SK-N-MC (cell line): ENCODE data around the gene RABIF.

Experiments
- EZH2 ChIP-seq: fragments of 200-600 bp; sonication (generic); IDR thresholded peaks from one replicate; pipeline ENCODE4 v1.6.1; 2017; ENCODE audit warnings: antibody characterized with exemption
- FOXP2 ChIP-seq: optimal IDR thresholded peaks from 2 replicates; pipeline ENCODE3; 2011; ENCODE audit warnings: mild to moderate bottlenecking, moderate library complexity; ENCODE audit not compliant: insufficient read depth; ENCODE audit errors: extremely low read length, control extremely low read depth
- POLR2AphosphoS5 ChIP-seq: IDR thresholded peaks from 2 replicates; pipeline ENCODE4 v1.6.1; 2012; ENCODE audit warnings: mild to moderate bottlenecking, low read depth, low read length, borderline replicate concordance

- TF ChIP-seq EZH2 (no peak), POLR2AphosphoS5 (no peak), FOXP2 (no peak)
Measured at GRCh38 chr1:202834771-202835547, 54.0 kb downstream of the RABIF start.
